ENCODE results near the gene UBXN4.

Gene UBXN4

GRCh38 chr2:135773319-135773718 is 31.7 kb downstream of the UBXN4 start:
- Histone ChIP-seq H3K27ac (no peak overlapping the region), H3K4me3 (ENCODE audit: low read depth, low read length) (no peak overlapping the region), H3K27me3 (ENCODE audit: insufficient read depth, low read depth, severe bottlenecking) (no peaks in the 10 kb centered on the region), H3K36me3 (peaks cover 95% of the 10 kb centered on the region), H3K9me3 (ENCODE audit: severe bottlenecking) (no peaks in the 10 kb centered on the region)
- DNase-seq, result no peak
- TF ChIP-seq CTCF (IDR thresholded peaks at IDR 0.05; ENCODE audit: low read depth, low read length), result no peak

GRCh38 chr2:135773917-135774316 is 32.3 kb downstream of the UBXN4 start:
- peaks cover 95% of the 10 kb centered on the region for H3K36me3 ChIP-seq
- H3K4me3 ChIP-seq (ENCODE audit: low read depth, low read length), result no peak overlapping the region
- H3K9me3 ChIP-seq (ENCODE audit: severe bottlenecking), result no peaks in the 10 kb centered on the region
- no peak for TF ChIP-seq CTCF (IDR thresholded peaks at IDR 0.05; ENCODE audit: low read depth, low read length)
- H3K27me3 ChIP-seq (ENCODE audit: insufficient read depth, low read depth, severe bottlenecking), result no peaks in the 10 kb centered on the region
- no peak overlapping the region for H3K27ac ChIP-seq
- no peak for DNase-seq

- no peak for DNase-seq
- H3K36me3 ChIP-seq, result peaks cover 87% of the 10 kb centered on the region
Measured at GRCh38 chr2:135775420-135775819, 33.8 kb downstream of the UBXN4 start.

GRCh38 chr2:135776367-135776766 is 34.7 kb downstream of the UBXN4 start:
- peaks cover 87% of the 10 kb centered on the region for H3K36me3 ChIP-seq
- H3K4me3 ChIP-seq (ENCODE audit: low read depth, low read length), result no peak overlapping the region
- no peak for DNase-seq
- no peaks in the 10 kb centered on the region for H3K27me3 ChIP-seq (ENCODE audit: insufficient read depth, low read depth, severe bottlenecking)
- no peak overlapping the region for H3K27ac ChIP-seq
- no peaks in the 10 kb centered on the region for H3K9me3 ChIP-seq (ENCODE audit: severe bottlenecking)
- TF ChIP-seq CTCF (IDR thresholded peaks at IDR 0.05; ENCODE audit: low read depth, low read length), result no peak

More at GRCh38 chr2:135775420-135775819, 33.8 kb downstream of the UBXN4 start:
- H3K4me3 ChIP-seq (ENCODE audit: low read depth, low read length), result no peak overlapping the region
- no peak for TF ChIP-seq CTCF (IDR thresholded peaks at IDR 0.05; ENCODE audit: low read depth, low read length)
- H3K27ac ChIP-seq, result no peak overlapping the region
- H3K27me3 ChIP-seq (ENCODE audit: insufficient read depth, low read depth, severe bottlenecking), result no peaks in the 10 kb centered on the region
- no peaks in the 10 kb centered on the region for H3K9me3 ChIP-seq (ENCODE audit: severe bottlenecking)

GRCh38 chr2:135782231-135782630 is 40.6 kb downstream of the UBXN4 start:
- H3K4me3 ChIP-seq (ENCODE audit: low read depth, low read length), result no peak overlapping the region
- H3K9me3 ChIP-seq (ENCODE audit: severe bottlenecking), result no peaks in the 10 kb centered on the region
- no peaks in the 10 kb centered on the region for H3K27me3 ChIP-seq (ENCODE audit: insufficient read depth, low read depth, severe bottlenecking)
- no peak overlapping the region; the same call in 1 of the 2 replicates for H3K27ac ChIP-seq
- DNase-seq, result no peak
- no peak for TF ChIP-seq CTCF (IDR thresholded peaks at IDR 0.05; ENCODE audit: low read depth, low read length)
- H3K36me3 ChIP-seq, result peaks cover 84% of the 10 kb centered on the region

- Histone ChIP-seq H3K27ac (no peak overlapping the region), H3K9me3 (ENCODE audit: severe bottlenecking) (no peaks in the 10 kb centered on the region), H3K36me3 (peaks cover 78% of the 10 kb centered on the region), H3K27me3 (ENCODE audit: insufficient read depth, low read depth, severe bottlenecking) (no peaks in the 10 kb centered on the region), H3K4me3 (ENCODE audit: low read depth, low read length) (no peak overlapping the region)
- TF ChIP-seq CTCF (IDR thresholded peaks at IDR 0.05; ENCODE audit: low read depth, low read length), result no peak
- DNase-seq, result no peak
Measured at GRCh38 chr2:135783439-135783838, 41.8 kb downstream of the UBXN4 start.
